AG04449 (cell line): ENCODE measurements around the gene CCDC3.

Source experiments
- CTCF ChIA-PET: fragments of 350-600 bp; formaldehyde crosslinking; extraction: SDS; loops from one replicate; lab custom pipeline; 2021; ENCODE audit warnings: antibody characterized with exemption; lab: Yijun Ruan, JAX
- POLR2A ChIA-PET: fragments of 400-600, 350-600 bp; formaldehyde crosslinking; extraction: SDS; loops from one replicate; lab custom pipeline; 2020; ENCODE audit warnings: antibody characterized with exemption, inconsistent platforms; lab: Yijun Ruan, JAX
- DNase-seq: peaks from one replicate; pipeline ENCODE4 v3.0.0-alpha.2; 2010; ENCODE audit warnings: low read depth, low spot score
- H3K4me3 ChIP-seq: 2 replicates; pipeline ENCODE4 v1.5.1; 2011; ENCODE audit warnings: low read depth, mild to moderate bottlenecking, control low read depth, low read length
- TF ChIP-seq, protein P1 (sequence below): IDR thresholded peaks from one replicate; pipeline ENCODE4 v1.5.1; 2011; ENCODE audit warnings: mild to moderate bottlenecking, moderate library complexity, low read length, control low read depth, inconsistent platforms; ENCODE audit not compliant: insufficient read depth; ENCODE audit errors: missing control alignments

CCDC3 gene

DNA sequence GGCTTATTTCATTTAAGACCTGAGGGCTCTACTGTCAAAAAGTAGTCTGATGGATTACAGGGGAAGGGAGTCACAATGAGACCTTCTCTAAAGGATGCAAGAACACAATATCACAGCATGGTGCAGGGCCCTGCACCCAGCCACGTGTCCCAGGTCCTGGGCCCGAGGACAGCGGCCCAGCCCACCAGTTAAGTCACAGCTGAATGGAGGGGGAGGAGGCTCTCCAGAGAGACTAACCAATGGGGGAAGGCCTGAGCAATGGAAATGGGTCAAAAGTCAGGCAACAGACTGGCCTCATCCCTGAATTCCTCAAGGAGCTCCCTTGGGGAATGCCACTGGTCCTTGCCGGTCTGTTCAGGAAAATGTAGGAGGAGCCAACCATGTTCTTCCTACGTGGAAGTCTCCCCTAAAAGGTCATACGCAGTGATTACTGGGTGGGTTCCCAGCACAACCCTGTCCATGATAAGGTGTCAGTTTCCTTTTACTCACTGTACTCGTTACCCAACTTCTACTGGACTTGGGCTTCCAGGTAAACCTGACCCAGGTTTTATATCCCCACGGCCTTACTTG is 28.3 kb downstream of the CCDC3 start:
- TF ChIP-seq, protein P1, sequence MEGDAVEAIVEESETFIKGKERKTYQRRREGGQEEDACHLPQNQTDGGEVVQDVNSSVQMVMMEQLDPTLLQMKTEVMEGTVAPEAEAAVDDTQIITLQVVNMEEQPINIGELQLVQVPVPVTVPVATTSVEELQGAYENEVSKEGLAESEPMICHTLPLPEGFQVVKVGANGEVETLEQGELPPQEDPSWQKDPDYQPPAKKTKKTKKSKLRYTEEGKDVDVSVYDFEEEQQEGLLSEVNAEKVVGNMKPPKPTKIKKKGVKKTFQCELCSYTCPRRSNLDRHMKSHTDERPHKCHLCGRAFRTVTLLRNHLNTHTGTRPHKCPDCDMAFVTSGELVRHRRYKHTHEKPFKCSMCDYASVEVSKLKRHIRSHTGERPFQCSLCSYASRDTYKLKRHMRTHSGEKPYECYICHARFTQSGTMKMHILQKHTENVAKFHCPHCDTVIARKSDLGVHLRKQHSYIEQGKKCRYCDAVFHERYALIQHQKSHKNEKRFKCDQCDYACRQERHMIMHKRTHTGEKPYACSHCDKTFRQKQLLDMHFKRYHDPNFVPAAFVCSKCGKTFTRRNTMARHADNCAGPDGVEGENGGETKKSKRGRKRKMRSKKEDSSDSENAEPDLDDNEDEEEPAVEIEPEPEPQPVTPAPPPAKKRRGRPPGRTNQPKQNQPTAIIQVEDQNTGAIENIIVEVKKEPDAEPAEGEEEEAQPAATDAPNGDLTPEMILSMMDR: no peak
- H3K4me3 ChIP-seq: no peak overlapping the region
- CTCF ChIA-PET: no interaction called here
- POLR2A ChIA-PET: no interaction called here
- no peak for DNase-seq

GRCh38 chr10:12972146-12972545 is 29.4 kb downstream of the CCDC3 start:
- POLR2A ChIA-PET: no interaction called here
- TF ChIP-seq, protein P1: no peak
- H3K4me3 ChIP-seq: no peak overlapping the region
- CTCF ChIA-PET: no interaction called here
- no peak for DNase-seq

GRCh38 chr10:12971001-12971788 is 30.3 kb downstream of the CCDC3 start:
- no peak for DNase-seq
- H3K4me3 ChIP-seq: no peak overlapping the region
- TF ChIP-seq, protein P1: no peak
- ChIA-PET POLR2A (no interaction called here), CTCF (no interaction called here)

GRCh38 chr10:12969951-12970350 is 31.6 kb downstream of the CCDC3 start:
- CTCF ChIA-PET: no interaction called here
- POLR2A ChIA-PET: no interaction called here
- TF ChIP-seq, protein P1: no peak

DNA sequence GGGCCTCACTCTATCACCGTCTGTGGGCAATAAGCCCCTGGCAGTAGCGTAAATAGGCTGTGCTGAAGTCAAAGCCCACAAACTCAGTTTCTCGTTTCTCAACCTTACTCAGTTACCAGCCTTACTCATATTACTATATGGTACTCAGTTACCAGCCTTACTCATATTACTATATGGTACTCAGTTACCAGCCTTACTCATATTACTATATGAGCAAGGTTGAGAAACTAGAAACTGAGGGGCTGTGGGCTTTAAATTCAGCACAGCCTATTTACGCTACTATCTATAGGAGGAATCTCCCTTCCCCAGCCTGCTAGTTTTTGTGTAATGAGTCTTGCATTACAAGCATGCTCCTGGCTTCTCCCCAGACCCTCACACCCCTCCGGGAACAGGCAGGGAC is 35.4 kb downstream of the CCDC3 start:
- ChIA-PET CTCF (no interaction called here), POLR2A (no interaction called here)
- DNase-seq: no peak
- no peak overlapping the region for H3K4me3 ChIP-seq
- TF ChIP-seq, protein P1: no peak

More at GRCh38 chr10:12969951-12970350, 31.6 kb downstream of the CCDC3 start:
- no peak overlapping the region for H3K4me3 ChIP-seq
- DNase-seq: no peak

DNA sequence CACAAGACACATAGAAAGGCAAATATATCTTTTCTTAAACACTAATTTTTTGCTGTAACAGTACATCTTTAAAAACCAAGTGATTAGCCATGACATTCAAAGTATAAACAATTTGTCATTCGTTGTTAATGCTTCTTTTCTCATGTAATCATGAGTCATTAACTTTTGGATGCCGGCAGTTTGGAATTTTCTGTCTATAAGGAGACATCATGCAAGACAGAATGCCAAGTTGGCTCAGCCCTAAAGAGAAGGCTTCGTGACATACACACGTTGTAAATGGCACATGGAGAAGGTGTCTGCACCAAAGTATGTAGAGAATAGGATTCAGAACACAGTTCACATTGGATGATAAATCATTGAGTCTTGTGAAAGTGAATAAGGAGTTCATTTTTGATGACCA is 35.9 kb downstream of the CCDC3 start:
- H3K4me3 ChIP-seq: no peak overlapping the region
- CTCF ChIA-PET: no interaction called here
- POLR2A ChIA-PET: no interaction called here
- DNase-seq: no peak
- TF ChIP-seq, protein P1: no peak
